ENCODE measurements around the gene ZNF726.
"Not testable (repeated sequence)": the region's sequence is repeated elsewhere in the genome, so short reads cannot be mapped to it uniquely, and the experiment has no call there.

The ZNF726 gene

GRCh38 chr19:23946569-23946968 lies 31.9 kb downstream of the ZNF726 start:
- DNase-seq (ENCODE audit: low spot score), result no peak

GRCh38 chr19:23949611-23950010 lies 34.9 kb downstream of the ZNF726 start:
- DNase-seq (ENCODE audit: low spot score), result no peak

GRCh38 chr19:23956051-23956450 lies 41.4 kb downstream of the ZNF726 start:
- no peak for DNase-seq (ENCODE audit: low spot score)

GRCh38 chr19:23957660-23958281 lies 43.1 kb downstream of the ZNF726 start:
- peak; percentile 53 for DNase-seq (ENCODE audit: low spot score)

- not testable (repeated sequence) for DNase-seq (ENCODE audit: low spot score)
These were observed 48.7 kb downstream of the ZNF726 start for GRCh38 chr19:23963396-23963795.

- DNase-seq (ENCODE audit: low spot score), result not testable (repeated sequence)
These were observed 49.2 kb downstream of the ZNF726 start for GRCh38 chr19:23963881-23964280.

GRCh38 chr19:23964334-23964733 lies 49.6 kb downstream of the ZNF726 start:
- not testable (repeated sequence) for DNase-seq (ENCODE audit: low spot score)

GRCh38 chr19:23969630-23970029 lies 54.9 kb downstream of the ZNF726 start:
- no peak for DNase-seq (ENCODE audit: low spot score)

- no peak for DNase-seq (ENCODE audit: low spot score)
These were observed 56.9 kb downstream of the ZNF726 start for GRCh38 chr19:23971598-23971997.

- DNase-seq (ENCODE audit: low spot score), result peak; percentile 8
These were observed 57.5 kb downstream of the ZNF726 start for GRCh38 chr19:23972161-23972560.

GRCh38 chr19:23974941-23975340 lies 60.3 kb downstream of the ZNF726 start:
- no peak for DNase-seq (ENCODE audit: low spot score)

- not testable (repeated sequence) for DNase-seq (ENCODE audit: low spot score)
These were observed 61.9 kb downstream of the ZNF726 start for GRCh38 chr19:23976631-23977030.

- not testable (repeated sequence) for DNase-seq (ENCODE audit: low spot score)
These were observed 62.6 kb downstream of the ZNF726 start for GRCh38 chr19:23977256-23977655.

GRCh38 chr19:23978068-23978467 lies 63.4 kb downstream of the ZNF726 start:
- DNase-seq (ENCODE audit: low spot score), result no peak

- DNase-seq (ENCODE audit: low spot score), result no peak
These were observed 66.1 kb downstream of the ZNF726 start for GRCh38 chr19:23980805-23981204.

- no peak for DNase-seq (ENCODE audit: low spot score)
These were observed 67.2 kb downstream of the ZNF726 start for GRCh38 chr19:23981863-23982262.

GRCh38 chr19:23983406-23983805 lies 68.7 kb downstream of the ZNF726 start:
- DNase-seq (ENCODE audit: low spot score), result no peak

All from AG08396 (cell line).